ENCODE measurements around the gene NAV3. TPM values are rescaled to one million over a fixed set of nuclear protein-coding genes. Genes with fewer than 3 reads are reported as not detected.
A peak's percentile ranks its signal among the peaks of the same experiment; 100 is the strongest.

Gene NAV3
- total RNA-seq, 2 donors from 2014 or later = 2.6 to 6.6 TPM

DNA sequence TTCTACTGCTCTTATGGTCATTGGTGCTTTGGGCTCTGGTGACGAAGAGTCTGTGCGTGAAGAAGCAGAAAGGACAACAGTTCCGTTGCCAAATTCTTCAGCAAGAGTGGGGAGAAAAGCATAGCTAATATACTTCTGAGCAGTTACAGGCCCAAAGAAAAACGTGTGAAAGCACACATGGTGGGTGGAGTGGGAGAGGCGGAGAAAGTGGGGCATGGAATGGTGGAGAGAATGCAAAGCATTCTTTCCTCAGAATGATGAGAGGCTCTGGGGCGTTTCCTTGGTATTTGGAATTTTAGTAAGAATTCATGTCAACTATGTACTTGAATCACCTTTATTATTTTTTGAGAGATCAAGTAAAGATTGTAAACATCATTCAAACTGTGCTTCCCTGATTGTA is 396.1 kb downstream of the NAV3 start:
- no peaks in the 10 kb centered on the region for H3K4me1 ChIP-seq
- intact Hi-C loops (cut with DNase I) = no loop called here
- no peak for DNase-seq
- no peak for ATAC-seq
- WGBS, 2 donors = 62 to 70% methylated on average over 6 of the region's 6 CpGs
- no peak overlapping the region for H3K27ac ChIP-seq
- H3K27me3 ChIP-seq = no peaks in the 10 kb centered on the region
- no peaks in the 10 kb centered on the region for H3K9me3 ChIP-seq
- TF ChIP-seq, protein P1, sequence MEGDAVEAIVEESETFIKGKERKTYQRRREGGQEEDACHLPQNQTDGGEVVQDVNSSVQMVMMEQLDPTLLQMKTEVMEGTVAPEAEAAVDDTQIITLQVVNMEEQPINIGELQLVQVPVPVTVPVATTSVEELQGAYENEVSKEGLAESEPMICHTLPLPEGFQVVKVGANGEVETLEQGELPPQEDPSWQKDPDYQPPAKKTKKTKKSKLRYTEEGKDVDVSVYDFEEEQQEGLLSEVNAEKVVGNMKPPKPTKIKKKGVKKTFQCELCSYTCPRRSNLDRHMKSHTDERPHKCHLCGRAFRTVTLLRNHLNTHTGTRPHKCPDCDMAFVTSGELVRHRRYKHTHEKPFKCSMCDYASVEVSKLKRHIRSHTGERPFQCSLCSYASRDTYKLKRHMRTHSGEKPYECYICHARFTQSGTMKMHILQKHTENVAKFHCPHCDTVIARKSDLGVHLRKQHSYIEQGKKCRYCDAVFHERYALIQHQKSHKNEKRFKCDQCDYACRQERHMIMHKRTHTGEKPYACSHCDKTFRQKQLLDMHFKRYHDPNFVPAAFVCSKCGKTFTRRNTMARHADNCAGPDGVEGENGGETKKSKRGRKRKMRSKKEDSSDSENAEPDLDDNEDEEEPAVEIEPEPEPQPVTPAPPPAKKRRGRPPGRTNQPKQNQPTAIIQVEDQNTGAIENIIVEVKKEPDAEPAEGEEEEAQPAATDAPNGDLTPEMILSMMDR (IDR thresholded peaks at IDR 0.05) = no peak
- no peak for TF ChIP-seq POLR2A (IDR thresholded peaks at IDR 0.05)
- H3K36me3 ChIP-seq (replicated peaks in 1 of 2; ENCODE audit: insufficient read depth in 1 of 2, low read depth in 2 of 2) = no peaks in the 10 kb centered on the region
- H3K4me3 ChIP-seq = no peak overlapping the region

DNA sequence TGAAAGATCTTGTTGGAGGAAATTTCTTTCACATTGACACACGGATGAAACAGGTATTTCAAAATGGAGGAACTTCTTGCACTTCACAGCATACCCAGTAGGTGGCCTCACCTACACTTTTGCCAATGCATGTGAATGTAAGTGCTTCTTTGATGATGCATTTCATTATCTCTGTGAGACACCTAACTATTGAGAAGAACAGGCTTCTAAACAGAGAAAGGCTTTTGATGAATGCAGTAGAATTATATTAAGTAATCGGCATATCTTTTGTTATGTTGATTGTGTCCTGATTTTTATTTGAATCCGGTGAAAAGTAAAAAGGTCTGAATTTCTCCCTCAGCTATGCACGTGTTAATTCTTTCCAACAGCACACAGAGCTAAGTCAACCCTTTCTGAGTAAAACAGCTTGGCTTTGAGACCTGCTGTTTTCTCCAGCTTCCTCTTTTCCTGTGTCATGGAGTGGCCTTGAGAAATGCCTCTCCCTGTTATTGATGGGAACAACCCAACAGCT is 399.0 kb downstream of the NAV3 start:
- no peak overlapping the region for H3K27ac ChIP-seq
- no peak overlapping the region for H3K4me3 ChIP-seq
- no peaks in the 10 kb centered on the region for H3K36me3 ChIP-seq (replicated peaks in 1 of 2; ENCODE audit: insufficient read depth in 1 of 2, low read depth in 2 of 2)
- H3K4me1 ChIP-seq = no peaks in the 10 kb centered on the region
- H3K27me3 ChIP-seq = no peaks in the 10 kb centered on the region
- peak; percentile 45 for ATAC-seq
- DNase-seq = peak; percentile 17 to 27 (median 21)
- no peak for TF ChIP-seq POLR2A (IDR thresholded peaks at IDR 0.05)
- TF ChIP-seq, protein P1 (IDR thresholded peaks at IDR 0.05) = peak; percentile 13 to 41 (median 36)
- 20 to 36% methylated on average over 4 of the region's 4 CpGs for WGBS, 2 donors
- intact Hi-C loops (cut with DNase I) = no loop called here
- H3K9me3 ChIP-seq = no peaks in the 10 kb centered on the region

DNA sequence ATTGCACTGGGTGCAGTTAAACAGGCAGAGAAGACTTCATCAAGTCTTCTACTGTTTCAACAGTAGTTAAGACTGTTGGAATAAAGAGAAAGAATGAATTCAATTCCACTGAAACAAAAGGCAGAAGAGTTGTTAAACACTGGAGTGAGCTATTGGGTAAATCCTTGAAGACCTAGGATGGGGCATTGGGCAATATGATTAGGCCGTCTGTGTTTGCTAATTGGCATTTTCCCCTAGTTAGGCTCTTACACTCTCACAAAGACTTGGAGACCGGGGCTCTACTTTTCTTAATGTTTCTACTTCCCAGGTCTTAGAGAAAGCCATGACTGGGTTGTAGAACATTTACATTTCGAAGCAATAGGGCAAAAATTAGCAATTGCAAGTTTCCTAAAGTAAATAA is 402.1 kb downstream of the NAV3 start:
- H3K4me1 ChIP-seq = no peaks in the 10 kb centered on the region
- TF ChIP-seq POLR2A (IDR thresholded peaks at IDR 0.05) = no peak
- TF ChIP-seq, protein P1 (IDR thresholded peaks at IDR 0.05) = no peak
- 57 to 66% methylated on average over 3 of the region's 3 CpGs for WGBS, 2 donors
- H3K27me3 ChIP-seq = no peaks in the 10 kb centered on the region
- intact Hi-C loops (cut with DNase I) = no loop called here
- no peak for DNase-seq
- H3K27ac ChIP-seq = no peak overlapping the region
- ATAC-seq = no peak
- no peak overlapping the region for H3K4me3 ChIP-seq
- H3K9me3 ChIP-seq = no peaks in the 10 kb centered on the region
- no peaks in the 10 kb centered on the region for H3K36me3 ChIP-seq (replicated peaks in 1 of 2; ENCODE audit: insufficient read depth in 1 of 2, low read depth in 2 of 2)

DNA sequence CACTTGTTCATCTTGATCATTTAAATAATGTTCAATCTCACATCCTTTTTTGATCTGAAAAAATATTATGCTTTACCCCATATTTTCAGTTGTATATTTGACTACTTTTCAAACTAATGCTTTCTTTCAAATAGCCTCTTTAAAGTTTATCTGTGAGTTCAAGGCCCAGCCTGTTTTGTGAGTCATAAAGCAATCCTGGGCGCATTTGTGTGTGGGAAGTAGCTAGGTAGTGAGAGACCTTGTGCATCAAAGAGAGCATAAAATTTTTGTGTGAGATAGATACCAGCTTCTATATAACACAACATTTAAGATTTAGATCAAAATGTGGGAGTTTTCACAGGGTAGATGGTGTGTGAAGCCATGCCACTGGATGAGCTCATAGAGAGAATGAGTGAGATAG is 405.6 kb downstream of the NAV3 start:
- H3K27me3 ChIP-seq = no peaks in the 10 kb centered on the region
- H3K4me3 ChIP-seq = no peak overlapping the region
- ATAC-seq (no peak), DNase-seq (no peak)
- H3K4me1 ChIP-seq = no peaks in the 10 kb centered on the region
- no peak overlapping the region for H3K27ac ChIP-seq
- intact Hi-C loops (cut with DNase I) = no loop called here
- H3K36me3 ChIP-seq (replicated peaks in 1 of 2; ENCODE audit: insufficient read depth in 1 of 2, low read depth in 2 of 2) = no peaks in the 10 kb centered on the region
- no peak for TF ChIP-seq POLR2A (IDR thresholded peaks at IDR 0.05)
- TF ChIP-seq, protein P1 (IDR thresholded peaks at IDR 0.05) = no peak
- no peaks in the 10 kb centered on the region for H3K9me3 ChIP-seq
- WGBS, 2 donors = 68 to 71% methylated on average over 1 of the region's 1 CpG

DNA sequence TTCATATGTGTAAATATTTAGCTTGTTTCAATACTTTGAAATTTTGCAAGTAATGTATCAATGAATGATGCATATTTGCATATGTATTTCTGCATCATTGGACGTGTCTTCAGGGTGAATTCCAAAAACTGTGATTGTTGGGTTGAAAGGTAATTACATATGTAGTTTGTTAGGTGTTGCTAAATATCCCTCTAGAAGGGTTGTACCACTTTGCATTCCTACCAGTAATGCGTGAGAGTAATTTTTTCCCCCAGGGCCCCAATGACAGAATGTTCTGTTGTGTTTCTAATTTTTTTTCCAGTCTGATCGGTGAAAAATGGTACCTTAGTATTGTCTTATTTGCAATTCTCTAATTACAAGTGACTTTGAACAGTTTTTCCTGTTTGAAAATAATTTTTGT is 408.9 kb downstream of the NAV3 start:
- Histone ChIP-seq H3K27ac (no peak overlapping the region), H3K27me3 (no peaks in the 10 kb centered on the region), H3K4me1 (no peaks in the 10 kb centered on the region), H3K4me3 (no peak overlapping the region), H3K9me3 (no peaks in the 10 kb centered on the region), H3K36me3 (replicated peaks in 1 of 2; ENCODE audit: insufficient read depth in 1 of 2, low read depth in 2 of 2) (no peaks in the 10 kb centered on the region)
- ATAC-seq = no peak
- no peak for DNase-seq
- 65 to 66% methylated on average over 3 of the region's 3 CpGs for WGBS, 2 donors
- intact Hi-C loops (cut with DNase I) = no loop called here
- TF ChIP-seq, protein P1 (IDR thresholded peaks at IDR 0.05) = no peak
- no peak for TF ChIP-seq POLR2A (IDR thresholded peaks at IDR 0.05)

All from body of pancreas (tissue), 4 donors.